Measurements from ENCODE around the gene TMSB4X. TPM values are rescaled to one million over a fixed set of nuclear protein-coding genes. Genes with fewer than 3 reads are reported as not detected.
"Not testable (repeated sequence)": the region's sequence is repeated elsewhere in the genome, so short reads cannot be mapped to it uniquely, and the experiment has no call there.

Gene TMSB4X
- total RNA-seq, 1 donor from 2014 or later = 4,663 TPM

DNA sequence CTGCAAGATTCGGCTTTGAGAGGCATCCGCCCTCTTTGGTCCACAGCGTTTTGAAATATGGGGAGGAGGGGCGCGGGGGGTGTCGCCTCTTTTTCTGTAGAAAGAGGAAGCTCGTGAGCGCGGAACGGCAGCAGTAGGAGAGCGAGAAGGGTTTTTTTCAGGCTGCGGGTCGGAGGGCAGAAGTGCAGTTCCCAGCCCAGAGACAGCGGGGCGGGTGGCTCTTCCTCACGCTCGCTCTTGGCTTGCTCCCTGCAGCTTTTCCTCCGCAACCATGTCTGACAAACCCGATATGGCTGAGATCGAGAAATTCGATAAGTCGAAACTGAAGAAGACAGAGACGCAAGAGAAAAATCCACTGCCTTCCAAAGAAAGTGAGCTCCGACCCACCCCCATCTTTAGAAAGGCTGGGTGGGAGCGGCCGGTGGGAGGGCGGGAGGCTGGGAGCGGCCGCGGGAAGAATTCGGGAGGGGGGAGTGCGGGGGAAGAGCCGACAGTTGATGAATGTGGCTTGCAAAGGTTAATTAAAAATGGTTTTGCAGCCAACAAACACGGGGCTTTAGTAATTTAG is 1.2 kb downstream of the TMSB4X start:
- intact Hi-C loops (cut with DNase I) = no loop called here
- ATAC-seq = peak; percentile 11

DNA sequence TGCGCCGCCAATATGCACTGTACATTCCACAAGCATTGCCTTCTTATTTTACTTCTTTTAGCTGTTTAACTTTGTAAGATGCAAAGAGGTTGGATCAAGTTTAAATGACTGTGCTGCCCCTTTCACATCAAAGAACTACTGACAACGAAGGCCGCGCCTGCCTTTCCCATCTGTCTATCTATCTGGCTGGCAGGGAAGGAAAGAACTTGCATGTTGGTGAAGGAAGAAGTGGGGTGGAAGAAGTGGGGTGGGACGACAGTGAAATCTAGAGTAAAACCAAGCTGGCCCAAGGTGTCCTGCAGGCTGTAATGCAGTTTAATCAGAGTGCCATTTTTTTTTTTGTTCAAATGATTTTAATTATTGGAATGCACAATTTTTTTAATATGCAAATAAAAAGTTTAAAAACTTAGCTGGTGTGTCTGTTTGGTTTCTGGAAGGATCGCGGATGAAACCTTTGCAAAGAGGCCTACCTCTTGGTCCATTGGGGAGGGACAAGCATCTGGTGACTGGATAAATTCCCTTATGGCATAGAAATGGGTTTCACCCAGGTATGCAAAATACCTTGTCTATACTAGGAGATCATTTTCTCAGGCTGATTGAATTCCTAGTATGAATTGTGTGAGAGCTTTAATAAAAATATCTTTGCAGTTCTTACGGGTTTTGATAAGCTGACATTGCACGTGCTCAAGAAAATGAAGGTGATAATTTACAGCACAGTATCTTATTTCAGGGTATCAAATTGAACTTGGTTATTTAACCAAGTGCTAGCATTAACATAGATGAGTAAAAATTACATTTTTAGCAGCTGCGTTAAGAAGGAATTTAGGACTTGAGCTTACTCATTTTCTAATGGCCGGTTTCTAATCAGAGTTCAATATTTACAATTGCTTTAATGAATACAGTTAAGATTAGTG is 2.2 kb downstream of the TMSB4X start:
- H3K9me3 ChIP-seq; H3K27me3 ChIP-seq; intact Hi-C loops (cut with DNase I); H3K4me1 ChIP-seq; H3K36me3 ChIP-seq; DNase-seq; ATAC-seq: not testable (repeated sequence)
- H3K4me3 ChIP-seq = peak overlapping the region; percentile 70
- H3K27ac ChIP-seq = peak overlapping the region; percentile 97

More for the DNA sequence above, 1.2 kb downstream of the TMSB4X start:
- Histone ChIP-seq H3K9me3 (no peaks in the 10 kb centered on the region), H3K4me3 (peak overlapping the region; percentile 70), H3K27me3 (no peaks in the 10 kb centered on the region), H3K4me1 (no peaks in the 10 kb centered on the region), H3K36me3 (peaks cover 5% of the 10 kb centered on the region), H3K27ac (peak overlapping the region; percentile 97)
- TF ChIP-seq, protein P1, sequence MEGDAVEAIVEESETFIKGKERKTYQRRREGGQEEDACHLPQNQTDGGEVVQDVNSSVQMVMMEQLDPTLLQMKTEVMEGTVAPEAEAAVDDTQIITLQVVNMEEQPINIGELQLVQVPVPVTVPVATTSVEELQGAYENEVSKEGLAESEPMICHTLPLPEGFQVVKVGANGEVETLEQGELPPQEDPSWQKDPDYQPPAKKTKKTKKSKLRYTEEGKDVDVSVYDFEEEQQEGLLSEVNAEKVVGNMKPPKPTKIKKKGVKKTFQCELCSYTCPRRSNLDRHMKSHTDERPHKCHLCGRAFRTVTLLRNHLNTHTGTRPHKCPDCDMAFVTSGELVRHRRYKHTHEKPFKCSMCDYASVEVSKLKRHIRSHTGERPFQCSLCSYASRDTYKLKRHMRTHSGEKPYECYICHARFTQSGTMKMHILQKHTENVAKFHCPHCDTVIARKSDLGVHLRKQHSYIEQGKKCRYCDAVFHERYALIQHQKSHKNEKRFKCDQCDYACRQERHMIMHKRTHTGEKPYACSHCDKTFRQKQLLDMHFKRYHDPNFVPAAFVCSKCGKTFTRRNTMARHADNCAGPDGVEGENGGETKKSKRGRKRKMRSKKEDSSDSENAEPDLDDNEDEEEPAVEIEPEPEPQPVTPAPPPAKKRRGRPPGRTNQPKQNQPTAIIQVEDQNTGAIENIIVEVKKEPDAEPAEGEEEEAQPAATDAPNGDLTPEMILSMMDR (IDR thresholded peaks at IDR 0.05) = no peak
- DNase-seq = peak; percentile 75

DNA sequence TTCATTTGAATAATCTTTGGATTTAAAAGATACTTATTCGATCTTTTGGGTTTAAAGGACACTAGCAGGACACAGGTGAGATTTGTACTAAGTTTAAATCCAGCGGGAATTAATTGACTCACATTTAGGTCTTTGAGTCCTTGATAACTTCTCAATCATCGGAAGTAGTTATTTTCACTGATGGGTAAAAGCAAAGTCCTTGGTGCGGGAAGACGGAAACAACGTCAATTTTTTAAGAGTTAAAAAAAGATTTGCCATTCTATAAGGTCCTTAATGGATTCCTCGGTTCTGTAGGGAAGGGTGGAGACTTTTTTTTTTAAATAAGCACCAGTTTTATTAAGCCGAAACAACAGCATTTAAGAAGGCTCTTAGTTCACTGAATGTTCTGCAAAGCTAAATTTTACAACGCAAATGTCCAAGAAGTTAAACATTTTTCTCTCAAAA is 2.9 kb downstream of the TMSB4X start:
- Histone ChIP-seq H3K9me3 (no peaks in the 10 kb centered on the region), H3K36me3 (peaks cover 5% of the 10 kb centered on the region), H3K4me1 (no peaks in the 10 kb centered on the region), H3K27me3 (no peaks in the 10 kb centered on the region), H3K4me3 (peak overlapping the region; percentile 70), H3K27ac (peak overlapping the region; percentile 97)
- DNase-seq (no peak), ATAC-seq (no peak)
- TF ChIP-seq, protein P1 (IDR thresholded peaks at IDR 0.05) = no peak
- intact Hi-C loops (cut with DNase I) = no loop called here

DNA sequence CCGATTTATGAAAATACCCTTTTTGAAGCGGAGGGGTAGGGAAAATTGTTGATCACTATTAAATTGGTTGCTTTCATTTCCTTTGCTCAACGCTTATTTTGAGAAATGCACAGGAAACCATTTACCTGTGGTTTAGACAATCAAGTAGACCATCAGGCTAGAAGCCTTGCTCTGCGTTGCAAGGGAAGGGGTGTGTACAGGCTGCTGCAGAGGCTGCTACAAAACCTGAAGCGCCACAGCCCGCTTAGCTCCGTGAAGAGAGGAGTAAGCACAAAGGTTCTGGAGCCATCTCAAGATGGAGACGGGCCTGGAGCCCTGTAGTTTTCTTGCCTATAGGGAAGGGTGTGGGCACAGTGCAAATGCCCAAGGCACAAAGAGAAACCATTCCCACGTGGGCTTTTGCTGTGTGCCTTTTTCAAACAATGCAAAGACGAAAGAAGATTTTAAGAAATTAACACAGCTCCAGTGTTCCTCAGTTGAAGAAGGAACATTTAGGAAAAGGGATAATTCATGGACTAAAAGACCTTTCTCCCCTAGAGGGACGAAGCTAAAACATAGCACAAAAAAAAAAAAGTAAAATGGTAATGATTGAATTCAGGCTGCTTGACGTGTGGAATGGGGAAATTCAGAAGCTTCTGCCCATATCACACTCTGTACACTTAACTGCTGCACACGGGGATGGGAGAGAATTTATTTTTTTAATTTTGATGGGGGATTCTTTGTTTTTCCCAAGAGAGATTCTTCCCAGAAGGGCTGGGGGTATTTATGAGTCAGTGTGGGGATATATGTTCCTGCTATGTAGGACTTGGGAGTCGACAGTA is 3.5 kb downstream of the TMSB4X start:
- DNase-seq (peak; percentile 71), ATAC-seq (peak; percentile 52)
- Histone ChIP-seq H3K9me3 (no peaks in the 10 kb centered on the region), H3K36me3 (peaks cover 5% of the 10 kb centered on the region), H3K4me3 (peak overlapping the region; percentile 70), H3K27ac (peak overlapping the region; percentile 97), H3K4me1 (no peaks in the 10 kb centered on the region), H3K27me3 (no peaks in the 10 kb centered on the region)
- intact Hi-C loops (cut with DNase I) = no loop called here
- TF ChIP-seq, protein P1 (IDR thresholded peaks at IDR 0.05) = no peak

DNA sequence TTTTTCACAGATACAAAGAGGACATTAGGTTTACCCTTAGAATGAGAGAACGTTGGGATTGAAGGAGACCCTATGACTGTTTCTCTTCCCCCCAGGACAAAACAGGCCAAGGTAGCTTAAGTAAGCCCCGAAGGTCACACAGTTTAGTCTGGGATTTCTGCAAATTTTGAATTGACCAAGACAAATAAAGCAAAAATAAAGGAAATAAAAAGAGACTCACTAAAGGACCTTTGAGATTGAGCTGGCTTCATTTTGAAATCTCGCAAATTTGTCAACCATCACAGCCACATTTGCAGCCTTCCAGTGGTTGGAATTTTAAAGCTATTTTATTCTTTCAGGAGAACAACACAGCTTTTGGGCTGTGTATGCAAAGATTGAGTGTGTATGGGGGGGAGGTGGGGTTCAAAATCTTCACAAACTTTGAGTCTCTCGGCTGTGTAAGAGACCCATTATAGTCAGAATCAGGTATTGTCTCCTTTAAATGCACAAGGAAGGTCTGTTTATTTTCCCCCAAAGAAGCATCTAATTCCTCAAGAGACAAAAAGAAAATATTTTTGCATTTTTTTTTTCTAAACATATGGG is 4.2 kb downstream of the TMSB4X start:
- no peaks in the 10 kb centered on the region for H3K4me1 ChIP-seq
- H3K27me3 ChIP-seq = no peaks in the 10 kb centered on the region
- TF ChIP-seq, protein P1 (IDR thresholded peaks at IDR 0.05) = no peak
- ATAC-seq (no peak), DNase-seq (no peak)
- no peak overlapping the region for H3K4me3 ChIP-seq
- peak overlapping the region; percentile 97 for H3K27ac ChIP-seq
- no peaks in the 10 kb centered on the region for H3K9me3 ChIP-seq
- H3K36me3 ChIP-seq = peaks cover 5% of the 10 kb centered on the region
- intact Hi-C loops (cut with DNase I) = no loop called here
